Islet of Langerhans (tissue), 1 donor: ENCODE data around the gene STK17B.
"Not testable (repeated sequence)": the region's sequence is repeated elsewhere in the genome, so short reads cannot be mapped to it uniquely, and the experiment has no call there.

ENCODE experiments used
- FAIRE-seq: peaks from one replicate; lab custom pipeline; 2011; peaks lifted over from hg19 to GRCh38; lab: Jason Lieb, UNC

The STK17B gene

GRCh38 chr2:196171248-196171871 lies at the start of gene STK17B:
STK17B (minus strand) TSS chr2:196171578; CDS start chr2:196163383, 8,195 bp downstream.
- no peak for FAIRE-seq

- no peak for FAIRE-seq
These were observed 49.3 kb upstream of the STK17B start for GRCh38 chr2:196220671-196221070.

GRCh38 chr2:196219671-196220070 lies 48.3 kb upstream of the STK17B start:
- FAIRE-seq, result no peak

GRCh38 chr2:196218106-196218505 lies 46.7 kb upstream of the STK17B start:
- FAIRE-seq, result no peak

GRCh38 chr2:196217116-196217515 lies 45.7 kb upstream of the STK17B start:
- no peak for FAIRE-seq

GRCh38 chr2:196215376-196215775 lies 44.0 kb upstream of the STK17B start:
- no peak for FAIRE-seq

GRCh38 chr2:196214156-196214555 lies 42.8 kb upstream of the STK17B start:
- no peak for FAIRE-seq

- FAIRE-seq, result no peak
These were observed 42.0 kb upstream of the STK17B start for GRCh38 chr2:196213252-196213980.

- no peak for FAIRE-seq
These were observed 37.5 kb upstream of the STK17B start for GRCh38 chr2:196208915-196209314.

- no peak for FAIRE-seq
These were observed 35.4 kb upstream of the STK17B start for GRCh38 chr2:196206804-196207203.

- FAIRE-seq, result no peak
These were observed 34.6 kb upstream of the STK17B start for GRCh38 chr2:196205881-196206435.

GRCh38 chr2:196205011-196205766 lies 33.8 kb upstream of the STK17B start:
- FAIRE-seq, result no peak

- no peak for FAIRE-seq
These were observed 30.0 kb upstream of the STK17B start for GRCh38 chr2:196201229-196202009.

GRCh38 chr2:196200557-196200956 lies 29.2 kb upstream of the STK17B start:
- FAIRE-seq, result no peak

GRCh38 chr2:196195758-196196157 lies 24.4 kb upstream of the STK17B start:
- no peak for FAIRE-seq

- FAIRE-seq, result no peak
These were observed 23.9 kb upstream of the STK17B start for GRCh38 chr2:196195302-196195701.

GRCh38 chr2:196191541-196191940 lies 20.2 kb upstream of the STK17B start:
- FAIRE-seq, result no peak

GRCh38 chr2:196187898-196188458 lies 16.6 kb upstream of the STK17B start:
- no peak for FAIRE-seq

GRCh38 chr2:196187175-196187700 lies 15.9 kb upstream of the STK17B start:
- FAIRE-seq, result not testable (repeated sequence)

- no peak for FAIRE-seq
These were observed 15.0 kb upstream of the STK17B start for GRCh38 chr2:196186266-196186980.

- no peak for FAIRE-seq
These were observed 13.5 kb upstream of the STK17B start for GRCh38 chr2:196184921-196185320.
